C4-2B (cell line): ENCODE measurements around the gene GID8.
"Not testable (repeated sequence)": the region's sequence is repeated elsewhere in the genome, so short reads cannot be mapped to it uniquely, and the experiment has no call there.

Experiments used
- ZFX ChIP-seq: fragments of 450-650 bp; IDR thresholded peaks from 2 replicates; pipeline ENCODE4 v1.6.1; 2017
- TF ChIP-seq, protein P1 (sequence below): fragments of 450-650 bp; conservative IDR thresholded peaks from 2 replicates; pipeline ENCODE4 v1.5.1; 2017; ENCODE audit warnings: mild to moderate bottlenecking

DNA sequence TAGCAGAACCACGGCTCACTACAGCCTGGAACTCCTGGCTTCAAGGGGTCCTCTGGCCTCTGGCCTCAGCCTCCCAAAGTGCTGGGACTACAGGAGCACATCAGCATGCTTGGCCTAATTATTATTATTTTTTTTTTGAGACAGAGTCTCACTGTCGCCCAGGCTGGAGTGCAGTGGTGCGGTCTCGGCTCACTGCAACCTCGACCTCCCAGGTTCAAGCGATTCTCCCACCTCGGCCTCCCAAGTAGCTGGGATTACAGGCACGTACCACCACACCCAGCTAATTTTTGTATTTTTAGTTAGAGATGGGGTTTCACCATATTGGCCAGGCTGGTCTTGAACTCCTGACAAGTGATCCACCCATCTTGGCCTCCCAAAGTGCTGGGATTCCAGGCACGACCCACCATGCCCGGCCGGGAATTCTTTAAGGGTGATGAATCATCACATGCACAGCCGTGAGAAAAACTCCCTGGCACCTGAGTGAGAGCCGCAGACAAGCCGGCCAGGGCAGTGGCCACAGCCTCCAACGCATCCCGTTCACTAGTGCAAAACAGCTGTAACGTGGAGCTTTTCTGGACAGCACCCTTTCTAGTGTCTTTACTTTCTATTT lies 14.8 kb upstream of the GID8 start:
- TF ChIP-seq, protein P1, sequence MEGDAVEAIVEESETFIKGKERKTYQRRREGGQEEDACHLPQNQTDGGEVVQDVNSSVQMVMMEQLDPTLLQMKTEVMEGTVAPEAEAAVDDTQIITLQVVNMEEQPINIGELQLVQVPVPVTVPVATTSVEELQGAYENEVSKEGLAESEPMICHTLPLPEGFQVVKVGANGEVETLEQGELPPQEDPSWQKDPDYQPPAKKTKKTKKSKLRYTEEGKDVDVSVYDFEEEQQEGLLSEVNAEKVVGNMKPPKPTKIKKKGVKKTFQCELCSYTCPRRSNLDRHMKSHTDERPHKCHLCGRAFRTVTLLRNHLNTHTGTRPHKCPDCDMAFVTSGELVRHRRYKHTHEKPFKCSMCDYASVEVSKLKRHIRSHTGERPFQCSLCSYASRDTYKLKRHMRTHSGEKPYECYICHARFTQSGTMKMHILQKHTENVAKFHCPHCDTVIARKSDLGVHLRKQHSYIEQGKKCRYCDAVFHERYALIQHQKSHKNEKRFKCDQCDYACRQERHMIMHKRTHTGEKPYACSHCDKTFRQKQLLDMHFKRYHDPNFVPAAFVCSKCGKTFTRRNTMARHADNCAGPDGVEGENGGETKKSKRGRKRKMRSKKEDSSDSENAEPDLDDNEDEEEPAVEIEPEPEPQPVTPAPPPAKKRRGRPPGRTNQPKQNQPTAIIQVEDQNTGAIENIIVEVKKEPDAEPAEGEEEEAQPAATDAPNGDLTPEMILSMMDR = not testable (repeated sequence)
- not testable (repeated sequence) for TF ChIP-seq ZFX
